ENCODE data around the gene CHN1. TPM values are rescaled to one million over a fixed set of nuclear protein-coding genes. Genes with fewer than 3 reads are reported as not detected.
A peak's percentile ranks its signal among the peaks of the same experiment; 100 is the strongest.

CHN1 gene
- total RNA-seq, 6 donors from 2014 or later = 7.2 to 27.1 (median 11.0) TPM

- no peak for DNase-seq
- no peak for ATAC-seq (ENCODE audit: low FRiP score in 2 of 2)
- TF ChIP-seq POLR2AphosphoS5 (IDR thresholded peaks at IDR 0.05) (no peak), POLR2A (IDR thresholded peaks at IDR 0.05) (no peak), EP300 (IDR thresholded peaks at IDR 0.05) (no peak), CTCF (IDR thresholded peaks at IDR 0.05) (no peak)
- Histone ChIP-seq H3K36me3 (no peaks in the 10 kb centered on the region), H3K4me3 (no peak overlapping the region), H3K27me3 (no peaks in the 10 kb centered on the region), H3K4me1 (peaks cover 0 to 6% (median 0%) of the 10 kb centered on the region in 4 donors), H3K9me3 (no peaks in the 10 kb centered on the region), H3K27ac (no peak overlapping the region)
- 73 to 76% methylated on average over 8 of the region's 8 CpGs for WGBS, 2 donors
These were observed 214.2 kb downstream of the CHN1 start for GRCh38 chr2:174791020-174791419.

GRCh38 chr2:174789001-174789400 is 216.2 kb downstream of the CHN1 start:
- DNase-seq (no peak), ATAC-seq (ENCODE audit: low FRiP score in 2 of 2) (no peak)
- H3K4me3 ChIP-seq = no peak overlapping the region
- H3K36me3 ChIP-seq = no peaks in the 10 kb centered on the region
- H3K27me3 ChIP-seq = no peaks in the 10 kb centered on the region
- TF ChIP-seq CTCF (IDR thresholded peaks at IDR 0.05) (no peak), POLR2A (IDR thresholded peaks at IDR 0.05) (no peak), EP300 (IDR thresholded peaks at IDR 0.05) (no peak), POLR2AphosphoS5 (IDR thresholded peaks at IDR 0.05) (no peak)
- peaks cover 0 to 6% (median 0%) of the 10 kb centered on the region in 4 donors for H3K4me1 ChIP-seq
- no peak overlapping the region for H3K27ac ChIP-seq
- no peaks in the 10 kb centered on the region for H3K9me3 ChIP-seq
- WGBS, 2 donors = 89 to 91% methylated on average over 16 of the region's 16 CpGs

- 53 to 54% methylated on average over 10 to 15 of the region's 15 CpGs for WGBS, 2 donors
- TF ChIP-seq POLR2AphosphoS5 (IDR thresholded peaks at IDR 0.05) (no peak), CTCF (IDR thresholded peaks at IDR 0.05) (no peak), POLR2A (IDR thresholded peaks at IDR 0.05) (no peak), EP300 (IDR thresholded peaks at IDR 0.05) (no peak)
- H3K4me3 ChIP-seq = no peak overlapping the region
These were observed 216.8 kb downstream of the CHN1 start for GRCh38 chr2:174788291-174788929.

GRCh38 chr2:174787487-174788205 is 217.5 kb downstream of the CHN1 start:
- no peaks in the 10 kb centered on the region for H3K36me3 ChIP-seq
- TF ChIP-seq POLR2AphosphoS5 (IDR thresholded peaks at IDR 0.05) (no peak), EP300 (IDR thresholded peaks at IDR 0.05) (no peak), CTCF (IDR thresholded peaks at IDR 0.05) (no peak)
- DNase-seq (no peak), ATAC-seq (ENCODE audit: low FRiP score in 2 of 2) (peak in 1 of 2 donors; percentile 42)
- WGBS, 2 donors = 58 to 77% methylated on average over 4 to 5 of the region's 5 CpGs
- H3K27ac ChIP-seq = peak overlapping the region in 1 of 4 donors; percentile 48
- no peak overlapping the region for H3K4me3 ChIP-seq
- H3K4me1 ChIP-seq = peaks cover 0 to 6% (median 0%) of the 10 kb centered on the region in 4 donors
- no peaks in the 10 kb centered on the region for H3K9me3 ChIP-seq
- H3K27me3 ChIP-seq = no peaks in the 10 kb centered on the region

More at GRCh38 chr2:174788291-174788929, 216.8 kb downstream of the CHN1 start:
- Histone ChIP-seq H3K36me3 (no peaks in the 10 kb centered on the region), H3K9me3 (no peaks in the 10 kb centered on the region), H3K27ac (peak overlapping the region in 1 of 4 donors; percentile 48), H3K27me3 (no peaks in the 10 kb centered on the region), H3K4me1 (peaks cover 0 to 6% (median 0%) of the 10 kb centered on the region in 4 donors)
- DNase-seq (no peak), ATAC-seq (ENCODE audit: low FRiP score in 2 of 2) (no peak)

Data from upper lobe of left lung (tissue), 6 donors.